GM23338 (cell line): ENCODE results near the gene PAK4. TPM values are rescaled to one million over a fixed set of nuclear protein-coding genes. Genes with fewer than 3 reads are reported as not detected.

Source experiments
- ATAC-seq: fragments of 200-7000 bp; cut with Tn5 transposase; 3 replicates; pipeline ENCODE4 v1.9.1; 2020
- DNase-seq: peaks from one replicate; pipeline ENCODE4 v3.0.0-alpha.2; 2015; ENCODE audit warnings: low spot score
- H2AFZ ChIP-seq: fragments of 200-600 bp; sonication (generic); 2 replicates; pipeline ENCODE4 v1.8.0; 2016; ENCODE audit warnings: antibody characterized with exemption, mild to moderate bottlenecking, moderate library complexity
- H3F3A ChIP-seq: fragments of 200-600 bp; sonication (generic); replicated peaks from 2 replicates; pipeline ENCODE4 v1.8.0; 2017; ENCODE audit warnings: antibody characterized with exemption, mixed run types, low read depth
- H3K27ac ChIP-seq: fragments of 200-600 bp; sonication (generic); 2 replicates; pipeline ENCODE4 v1.6.1; 2016; ENCODE audit warnings: low read depth
- H3K27me3 ChIP-seq: fragments of 200-600 bp; sonication (generic); 2 replicates; pipeline ENCODE4 v1.8.0; 2016; ENCODE audit warnings: mild to moderate bottlenecking, mixed run types, moderate library complexity; ENCODE audit not compliant: insufficient read depth
- H3K36me3 ChIP-seq: fragments of 200-600 bp; sonication (generic); 2 replicates; pipeline ENCODE4 v1.8.0; 2016; ENCODE audit warnings: mild to moderate bottlenecking; ENCODE audit not compliant: insufficient read depth
- H3K4me1 ChIP-seq: fragments of 200-600 bp; sonication (generic); 2 replicates; pipeline ENCODE4 v1.8.0; 2016; ENCODE audit warnings: mild to moderate bottlenecking, moderate library complexity; ENCODE audit not compliant: insufficient read depth
- H3K4me2 ChIP-seq: fragments of 200-600 bp; sonication (generic); 2 replicates; pipeline ENCODE4 v1.7.1; 2017; ENCODE audit warnings: mixed run types
- H3K4me3 ChIP-seq: fragments of 200-600 bp; sonication (generic); 2 replicates; pipeline ENCODE4 v1.6.1; 2016; ENCODE audit warnings: mixed run types
- H3K79me2 ChIP-seq: fragments of 200-600 bp; sonication (generic); replicated peaks from 2 replicates; pipeline ENCODE4 v1.8.0; 2017; ENCODE audit warnings: mild to moderate bottlenecking; ENCODE audit not compliant: insufficient read depth
- H3K9me2 ChIP-seq: fragments of 200-600 bp; sonication (generic); 2 replicates; pipeline ENCODE4 v1.8.0; 2017; ENCODE audit not compliant: insufficient read depth
- H4K20me1 ChIP-seq: fragments of 200-600 bp; sonication (generic); replicated peaks from 2 replicates; pipeline ENCODE4 v1.8.0; 2017; ENCODE audit warnings: mild to moderate bottlenecking; ENCODE audit not compliant: insufficient read depth
- H3K27ac Mint-ChIP-seq: 2 replicates; pipeline ENCODE4 v1.8.0; 2020; ENCODE audit warnings: inconsistent platforms, mild to moderate bottlenecking, moderate library complexity, mixed read lengths
- H3K27me3 Mint-ChIP-seq: 3 replicates; pipeline ENCODE4 v1.8.0; 2022; ENCODE audit warnings: low read depth, mild to moderate bottlenecking, moderate library complexity, mixed read lengths, inconsistent platforms; ENCODE audit not compliant: insufficient read depth, poor library complexity
- H3K36me3 Mint-ChIP-seq: 3 replicates; pipeline ENCODE4 v1.8.0; 2021; ENCODE audit warnings: low read depth, mild to moderate bottlenecking, inconsistent platforms, moderate library complexity, mixed read lengths
- H3K4me1 Mint-ChIP-seq: 3 replicates; pipeline ENCODE4 v1.8.0; 2020; ENCODE audit warnings: mild to moderate bottlenecking, inconsistent platforms, mixed read lengths
- H3K4me3 Mint-ChIP-seq: 3 replicates; pipeline ENCODE4 v1.8.0; 2021; ENCODE audit warnings: moderate library complexity, mild to moderate bottlenecking, inconsistent platforms, mixed read lengths
- H3K9me3 Mint-ChIP-seq: 3 replicates; pipeline ENCODE4 v1.8.0; 2020; ENCODE audit warnings: moderate library complexity, mild to moderate bottlenecking, inconsistent platforms, mixed read lengths
- CREB1 ChIP-seq: fragments of 250-450 bp; sonication (Bioruptor Pico); IDR thresholded peaks from 2 replicates; pipeline ENCODE4 v1.5.0; 2020; ENCODE audit warnings: low read depth, mild to moderate bottlenecking, moderate library complexity
- ETS1 ChIP-seq: IDR thresholded peaks from 2 replicates; pipeline ENCODE4 v1.6.1; 2016; ENCODE audit warnings: antibody characterized with exemption
- EZH2 ChIP-seq: fragments of 200-600 bp; sonication (generic); IDR thresholded peaks from one replicate; pipeline ENCODE4 v1.8.0; 2017; ENCODE audit warnings: antibody characterized with exemption, mild to moderate bottlenecking, low read depth; ENCODE audit not compliant: unreplicated experiment
- EZH2phosphoT487 ChIP-seq: fragments of 200-600 bp; sonication (generic); IDR thresholded peaks from one replicate; pipeline ENCODE4 v1.8.1; 2018; ENCODE audit warnings: antibody characterized with exemption; ENCODE audit not compliant: unreplicated experiment
- JUNB ChIP-seq: IDR thresholded peaks from one replicate; pipeline ENCODE4 v1.6.1; 2016; ENCODE audit warnings: antibody characterized with exemption; ENCODE audit not compliant: unreplicated experiment
- NANOG ChIP-seq: IDR thresholded peaks from 2 replicates; pipeline ENCODE4 v1.6.1; 2016; ENCODE audit warnings: antibody characterized with exemption, borderline replicate concordance
- POLR2AphosphoS5 ChIP-seq: IDR thresholded peaks from 2 replicates; pipeline ENCODE4 v1.6.1; 2016; ENCODE audit warnings: antibody characterized with exemption, low read depth
- REST ChIP-seq: IDR thresholded peaks from one replicate; pipeline ENCODE4 v1.6.1; 2018; ENCODE audit warnings: antibody characterized with exemption; ENCODE audit not compliant: unreplicated experiment
- STAT1 ChIP-seq: IDR thresholded peaks from one replicate; pipeline ENCODE4 v1.6.1; 2016; ENCODE audit warnings: antibody characterized with exemption; ENCODE audit not compliant: unreplicated experiment
- ZNF114 ChIP-seq: fragments of 250-450 bp; sonication (Bioruptor Pico); IDR thresholded peaks from 2 replicates; pipeline ENCODE4 v1.5.0; 2020; ENCODE audit warnings: mild to moderate bottlenecking, moderate library complexity
- ZNF331 ChIP-seq: fragments of 250-450 bp; sonication (Bioruptor Pico); IDR thresholded peaks from 2 replicates; pipeline ENCODE4 v1.5.0; 2020; ENCODE audit warnings: low read depth, mild to moderate bottlenecking, moderate library complexity
- ZNF462 ChIP-seq: fragments of 250-450 bp; sonication (Bioruptor Pico); IDR thresholded peaks from 2 replicates; pipeline ENCODE4 v1.5.0; 2020; ENCODE audit warnings: mild to moderate bottlenecking, moderate library complexity
- polyA plus RNA-seq: library from polyadenylated mRNA; unstranded; fragments of >200 nt; fragmentation: Nextera tagmentation; extraction: Ambion mirVana; gene quantifications from 2 replicates; pipeline ENCODE4 v1.2.1, GENCODE V29; 2016
- total RNA-seq: library from RNA; depleted of rRNA; stranded (reverse); fragments of >200 nt; shearing (Covaris generic); gene quantifications from 2 replicates; pipeline ENCODE4 v1.2.3, GENCODE V29; 2014
- TF ChIP-seq, protein P1 (sequence below), 2 experiments: fragments of 200-600 bp in 1 of 2; sonication (generic) in 1 of 2; conservative IDR thresholded peaks; 2 replicates each; pipeline versions ENCODE4 v1.5.1 to v1.6.1; 2016 to 2017; ENCODE audit warnings: antibody characterized with exemption in 2 of 2, low read depth in 2 of 2, mild to moderate bottlenecking in 2 of 2, moderate library complexity in 1 of 2

PAK4 gene
- total and polyA plus RNA-seq, 2 experiments from 2014 or later: 28.7 to 35.4 TPM

GRCh38 chr19:39192846-39193245, 67.3 kb downstream of the PAK4 start:
- no peak for TF ChIP-seq ETS1
- TF ChIP-seq, protein P1, sequence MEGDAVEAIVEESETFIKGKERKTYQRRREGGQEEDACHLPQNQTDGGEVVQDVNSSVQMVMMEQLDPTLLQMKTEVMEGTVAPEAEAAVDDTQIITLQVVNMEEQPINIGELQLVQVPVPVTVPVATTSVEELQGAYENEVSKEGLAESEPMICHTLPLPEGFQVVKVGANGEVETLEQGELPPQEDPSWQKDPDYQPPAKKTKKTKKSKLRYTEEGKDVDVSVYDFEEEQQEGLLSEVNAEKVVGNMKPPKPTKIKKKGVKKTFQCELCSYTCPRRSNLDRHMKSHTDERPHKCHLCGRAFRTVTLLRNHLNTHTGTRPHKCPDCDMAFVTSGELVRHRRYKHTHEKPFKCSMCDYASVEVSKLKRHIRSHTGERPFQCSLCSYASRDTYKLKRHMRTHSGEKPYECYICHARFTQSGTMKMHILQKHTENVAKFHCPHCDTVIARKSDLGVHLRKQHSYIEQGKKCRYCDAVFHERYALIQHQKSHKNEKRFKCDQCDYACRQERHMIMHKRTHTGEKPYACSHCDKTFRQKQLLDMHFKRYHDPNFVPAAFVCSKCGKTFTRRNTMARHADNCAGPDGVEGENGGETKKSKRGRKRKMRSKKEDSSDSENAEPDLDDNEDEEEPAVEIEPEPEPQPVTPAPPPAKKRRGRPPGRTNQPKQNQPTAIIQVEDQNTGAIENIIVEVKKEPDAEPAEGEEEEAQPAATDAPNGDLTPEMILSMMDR (conservative IDR thresholded peaks at IDR 0.05; ENCODE audit: low read depth in 2 of 2): no peak
- no peak for TF ChIP-seq ZNF462 (CRISPR knock-in tag)
- no peak for TF ChIP-seq NANOG
- TF ChIP-seq REST: no peak
- TF ChIP-seq STAT1: no peak
- TF ChIP-seq JUNB: no peak
- no peak for TF ChIP-seq ZNF114
- no peak for TF ChIP-seq ZNF331 (CRISPR knock-in tag)
- no peak for TF ChIP-seq EZH2
- TF ChIP-seq EZH2phosphoT487: no peak
- no peak for TF ChIP-seq POLR2AphosphoS5
- TF ChIP-seq CREB1 (CRISPR knock-in tag): no peak
- Histone ChIP-seq H4K20me1 (no peaks in the 10 kb centered on the region), H3K36me3 (no peaks in the 10 kb centered on the region), H3K4me1 (peaks cover 7% of the 10 kb centered on the region), H3K27me3 (peaks cover 19% of the 10 kb centered on the region), H3K9me2 (no peaks in the 10 kb centered on the region), H3K79me2 (no peaks in the 10 kb centered on the region), H3F3A (0 out of 2 replicates have a peak, but pooled peaks cover under 1% of the 10 kb centered on the region), H3K27ac (no peak overlapping the region), H3K4me3 (no peak overlapping the region), H3K4me2 (no peak overlapping the region), H2AFZ (no peak overlapping the region)
- Mint-ChIP-seq H3K4me3 (no peak overlapping the region), H3K36me3 (no peaks in the 10 kb centered on the region; the same call in 2 of the 3 replicates), H3K4me1 (peaks cover 21% of the 10 kb centered on the region), H3K27me3 (peaks cover 28% of the 10 kb centered on the region), H3K9me3 (peaks cover 3% of the 10 kb centered on the region), H3K27ac (no peak overlapping the region)
- no peak for DNase-seq
- no peak for ATAC-seq
